GM12801 (cell line): ENCODE measurements around the gene ZSCAN22.

Experiments used
- CTCF ChIP-seq: IDR thresholded peaks from one replicate; pipeline ENCODE4 v1.5.1; 2011; ENCODE audit warnings: control low read depth; ENCODE audit not compliant: insufficient read length; ENCODE audit errors: extremely low read depth

ZSCAN22 gene

GRCh38 chr19:58326914-58327726 lies at the start of gene ZSCAN22:
Gene ZSCAN22 (plus strand): TSS chr19:58326994. CDS start chr19:58334803, 7,809 bp downstream.
- no peak for TF ChIP-seq CTCF

DNA sequence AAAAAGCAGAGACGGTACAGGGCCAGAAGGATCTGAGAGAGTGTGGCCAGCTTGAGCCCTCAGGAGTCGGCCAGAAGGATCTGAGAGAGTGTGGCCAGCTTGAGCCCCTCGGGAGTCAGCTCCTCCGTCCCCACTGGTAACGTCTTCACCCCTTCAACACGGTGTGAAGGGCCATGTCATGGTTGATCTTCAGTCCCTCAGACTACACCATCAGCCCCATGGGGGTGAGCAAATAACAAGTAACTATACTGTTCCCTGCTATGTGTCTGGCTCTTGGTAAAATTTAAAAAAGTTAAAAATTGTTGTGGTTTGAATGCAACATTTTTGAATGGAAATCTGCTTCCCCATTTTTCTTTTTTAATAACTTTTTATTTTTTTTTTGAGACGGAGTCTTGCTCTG lies 49.6 kb upstream of the ZSCAN22 start:
- TF ChIP-seq CTCF, result no peak

DNA sequence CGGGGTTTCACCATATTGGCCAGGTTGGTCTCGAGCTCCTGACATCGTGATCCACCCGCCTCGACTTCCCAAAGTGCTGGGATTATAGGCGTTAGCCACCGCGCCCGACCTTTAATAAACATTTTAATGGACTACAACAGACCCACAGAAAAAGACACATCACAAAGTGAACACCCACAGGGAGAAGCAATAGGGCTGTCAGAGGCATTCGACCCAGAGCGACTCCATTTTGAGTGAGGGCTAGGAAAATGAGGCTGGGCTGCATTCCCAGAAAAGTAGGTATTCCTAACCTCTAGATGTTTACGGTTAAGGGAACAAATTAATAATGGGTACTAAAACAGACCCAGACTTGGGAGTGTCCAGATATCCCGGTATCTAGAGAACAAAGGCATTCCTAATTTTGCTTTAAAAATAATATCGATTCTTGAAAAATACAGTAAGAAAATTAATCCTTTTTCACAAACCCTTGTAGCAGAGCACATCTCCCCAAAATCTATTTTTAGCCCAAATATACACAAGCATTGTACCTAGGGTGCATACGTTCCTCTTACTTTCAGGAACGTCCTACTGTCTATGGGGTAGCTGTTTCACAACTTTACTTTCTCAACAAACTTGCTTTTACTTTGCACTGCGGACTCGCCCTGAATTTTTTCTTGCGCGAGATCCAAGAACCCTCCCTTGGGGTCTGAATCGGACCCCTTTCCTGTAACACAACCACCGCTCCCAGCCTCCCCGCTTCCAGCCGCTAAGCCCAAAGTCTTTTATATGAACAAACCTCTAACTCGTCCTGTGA lies 48.9 kb upstream of the ZSCAN22 start:
- TF ChIP-seq CTCF, result no peak

- TF ChIP-seq CTCF, result no peak
Measured at GRCh38 chr19:58278541-58279041, 48.2 kb upstream of the ZSCAN22 start, which contains the start of gene ZNF8. Gene ZNF8 (plus strand): TSS chr19:58278955. CDS start chr19:58279082, 127 bp downstream.

DNA sequence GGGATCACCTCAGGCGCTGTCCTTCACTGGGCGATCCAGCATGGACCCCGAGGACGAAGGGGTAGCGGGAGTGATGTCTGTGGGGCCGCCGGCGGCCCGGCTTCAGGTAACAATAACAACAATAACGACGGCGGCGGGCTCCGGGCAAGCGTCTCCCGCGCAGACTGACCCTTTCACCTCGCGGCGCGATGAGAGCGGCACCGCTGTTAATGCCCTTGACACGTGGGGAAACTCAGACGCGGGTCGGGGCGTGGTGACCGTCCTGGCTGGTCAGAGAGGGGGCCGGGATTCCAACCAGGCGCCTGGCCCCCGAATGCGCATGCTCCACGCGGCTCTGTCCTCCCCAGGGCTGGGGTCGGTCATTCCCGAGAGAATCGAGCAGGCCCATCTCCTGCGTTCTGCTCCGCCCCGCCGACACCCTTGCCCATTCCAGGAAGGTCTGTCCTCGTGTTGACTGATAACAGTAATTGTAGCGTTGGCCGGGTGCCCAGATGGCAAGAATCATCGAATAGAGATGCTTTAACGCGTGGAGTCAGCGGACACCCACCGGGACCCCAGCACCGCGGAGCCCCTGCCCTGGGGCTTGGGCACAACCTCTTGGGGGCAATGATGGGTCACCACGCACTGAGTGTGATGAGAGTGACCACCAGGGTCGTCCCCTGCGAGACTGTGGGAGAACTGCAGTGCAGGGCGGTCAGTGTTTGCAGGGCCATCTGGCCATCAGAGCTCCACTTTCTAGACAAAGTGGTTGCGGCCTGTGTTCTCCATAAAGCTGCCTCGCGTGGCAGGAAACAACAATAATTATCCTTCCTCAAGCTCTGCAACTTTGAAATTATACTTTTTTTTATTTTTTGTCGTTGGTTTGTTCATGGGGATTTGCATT lies 47.5 kb upstream of the ZSCAN22 start:
- TF ChIP-seq CTCF, result no peak

DNA sequence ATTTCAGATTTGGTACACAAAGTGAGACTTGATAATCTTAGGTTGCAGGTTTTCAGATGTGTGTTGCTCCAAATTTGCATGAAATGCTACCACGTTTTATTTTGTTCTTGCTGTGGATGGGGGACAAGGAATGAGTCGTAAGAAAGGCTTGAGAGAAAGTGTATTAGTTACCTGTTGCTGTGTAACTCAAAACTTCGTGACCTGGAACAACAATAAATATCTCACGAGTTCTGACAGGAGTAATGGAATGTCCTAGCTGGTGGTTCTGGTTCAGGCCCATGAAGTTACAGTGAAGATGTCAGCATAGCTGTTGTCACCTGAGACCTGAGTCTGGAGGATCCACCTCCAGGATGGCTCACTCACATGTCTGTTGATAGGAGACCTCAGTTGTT lies 46.9 kb upstream of the ZSCAN22 start:
- no peak for TF ChIP-seq CTCF

DNA sequence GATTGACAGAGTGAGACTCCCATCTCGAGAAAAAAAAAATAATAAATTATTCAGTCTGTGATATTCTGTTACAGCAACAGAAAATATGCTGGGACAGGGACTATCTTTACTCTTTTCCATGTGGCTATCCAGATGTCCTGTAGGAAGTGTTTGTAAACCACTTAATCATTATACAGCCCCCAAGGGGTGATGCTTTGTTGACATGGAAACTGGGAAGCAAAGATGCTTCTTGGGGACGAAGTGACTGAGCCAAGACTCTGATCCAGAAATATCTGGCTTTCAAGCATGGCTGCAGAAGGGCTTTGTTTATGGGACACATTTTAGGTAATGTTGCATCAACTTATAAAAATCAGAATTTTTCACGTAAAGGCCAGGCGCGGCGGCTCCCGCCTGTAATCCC lies 42.6 kb upstream of the ZSCAN22 start:
- TF ChIP-seq CTCF, result no peak
